GM12878 (cell line): ENCODE data around the gene UROD. TPM values are rescaled to one million over a fixed set of nuclear protein-coding genes. Genes with fewer than 3 reads are reported as not detected.

Experiments used
- ATAC-seq: fragments of 200-7000 bp; cut with Tn5 transposase; 3 replicates; pipeline ENCODE4 v1.9.1; 2020; ENCODE audit warnings: mild to moderate bottlenecking, moderate library complexity
- BruUV-seq: library from RNA; stranded (reverse); fragments of 400-500 nt; replicated peaks from 2 replicates; lab custom pipeline; 2021; lab: Mats Ljungman, UMichigan
- CTCF ChIA-PET: fragments of 300-600 bp; sonication (Branson Sonifier 250); formaldehyde crosslinking; extraction: SDS; loops from one replicate; lab custom pipeline; 2021; ENCODE audit warnings: inconsistent platforms; lab: Yijun Ruan, JAX
- POLR2A ChIA-PET: fragments of 350-600 bp; formaldehyde crosslinking; extraction: SDS; loops from one replicate; lab custom pipeline; 2021; ENCODE audit warnings: inconsistent platforms; lab: Charles Lee
- RAD21 ChIA-PET: fragments of 300-600 bp; sonication (Branson Sonifier 250); formaldehyde crosslinking; loops from one replicate; lab custom pipeline; 2023; ENCODE audit warnings: antibody characterized with exemption; ENCODE audit not compliant: unreplicated experiment; lab: Charles Lee
- SMC1A ChIA-PET: fragments of 300-600 bp; sonication (Branson Sonifier 250); formaldehyde crosslinking; loops from one replicate; lab custom pipeline; 2023; ENCODE audit not compliant: unreplicated experiment, uncharacterized antibody; lab: Charles Lee
- DNase-seq: peaks from one replicate; pipeline ENCODE4 v3.0.0-alpha.2; 2011; ENCODE audit warnings: low read depth, low spot score
- FAIRE-seq: peaks from 3 replicates; lab custom pipeline; 2011; peaks lifted over from hg19 to GRCh38; lab: Jason Lieb, UNC
- H2AFZ ChIP-seq: 2 replicates; pipeline ENCODE4 v1.6.0; 2011; ENCODE audit warnings: low read depth, low read length, control low read depth; ENCODE audit not compliant: control insufficient read depth
- H3K27ac ChIP-seq: 2 replicates; pipeline ENCODE4 v1.5.1; 2011; ENCODE audit warnings: control low read depth; ENCODE audit not compliant: control insufficient read depth, insufficient read depth
- H3K27me3 ChIP-seq, 2 experiments: replicated peaks in 1 of 2; 2 replicates each; pipeline versions ENCODE4 v1.6.0 to v1.6.1; 2011; ENCODE audit warnings: low read length in 1 of 2; ENCODE audit not compliant: control insufficient read depth in 2 of 2, insufficient read depth in 2 of 2
- H3K36me3 ChIP-seq, 2 experiments: 2 replicates each; pipeline ENCODE4 v1.5.1; 2011; ENCODE audit warnings: low read length in 1 of 2; ENCODE audit not compliant: control insufficient read depth in 2 of 2, insufficient read depth in 2 of 2
- H3K4me1 ChIP-seq: 2 replicates; pipeline ENCODE4 v1.6.1; 2011; ENCODE audit warnings: mild to moderate bottlenecking, low read length, moderate library complexity, mixed read lengths; ENCODE audit not compliant: control insufficient read depth, insufficient read depth
- H3K4me2 ChIP-seq: 2 replicates; pipeline ENCODE4 v1.6.0; 2011; ENCODE audit warnings: control low read depth; ENCODE audit not compliant: control insufficient read depth, insufficient read depth
- H3K4me3 ChIP-seq: fragments of 200-600 bp; sonication (generic); 2 replicates; pipeline ENCODE4 v1.5.1; 2016
- H3K79me2 ChIP-seq: 2 replicates; pipeline ENCODE4 v1.6.0; 2011; ENCODE audit warnings: low read length; ENCODE audit not compliant: control insufficient read depth, insufficient read depth
- H3K9ac ChIP-seq: 2 replicates; pipeline ENCODE4 v1.8.0; 2011; ENCODE audit warnings: low read length, control low read depth, mixed read lengths; ENCODE audit not compliant: control insufficient read depth, insufficient read depth
- H3K9me3 ChIP-seq: replicated peaks from 3 replicates; pipeline ENCODE4 v1.5.1; 2011; ENCODE audit warnings: mild to moderate bottlenecking, low read length; ENCODE audit not compliant: control insufficient read depth, insufficient read depth
- H4K20me1 ChIP-seq: 2 replicates; pipeline ENCODE4 v1.6.0; 2011; ENCODE audit not compliant: control insufficient read depth, insufficient read depth
- ATF2 ChIP-seq: IDR thresholded peaks from 2 replicates; pipeline ENCODE4 v1.6.1; 2012; ENCODE audit warnings: low read length, inconsistent platforms
- BACH1 ChIP-seq: fragments of 450-650 bp; IDR thresholded peaks from 2 replicates; pipeline ENCODE4 v1.6.1; 2017; ENCODE audit warnings: mild to moderate bottlenecking, borderline replicate concordance
- BCL11A ChIP-seq: IDR thresholded peaks from 2 replicates; pipeline ENCODE4 v1.6.1; 2011; ENCODE audit warnings: low read depth, low read length
- BHLHE40 ChIP-seq, 2 experiments: fragments of 450-650 bp in 1 of 2; IDR thresholded peaks; 2 replicates each; pipeline ENCODE4 v1.6.1; 2011 to 2017; ENCODE audit warnings: low read depth in 2 of 2, borderline replicate concordance in 1 of 2, improper control_type of control experiment in 1 of 2, low read length in 1 of 2, mild to moderate bottlenecking in 1 of 2
- CREB1 ChIP-seq: IDR thresholded peaks from 2 replicates; pipeline ENCODE4 v1.6.1; 2012; ENCODE audit warnings: low read depth, mild to moderate bottlenecking, inconsistent platforms
- EP300 ChIP-seq, 2 experiments: fragments of 150-350 bp in 1 of 2; IDR thresholded peaks; 2 replicates each; pipeline ENCODE4 v1.6.1; 2011 to 2012; ENCODE audit warnings: low read depth in 2 of 2, low read length in 2 of 2, borderline replicate concordance in 1 of 2, improper control_type of control experiment in 1 of 2, inconsistent platforms in 1 of 2; ENCODE audit not compliant: control insufficient read depth in 1 of 2
- IKZF1 ChIP-seq: fragments of 450-650 bp; conservative IDR thresholded peaks from 2 replicates; pipeline ENCODE4 v1.6.1; 2017; ENCODE audit warnings: antibody characterized with exemption, mild to moderate bottlenecking
- KDM1A ChIP-seq: fragments of 200-600 bp; sonication (generic); IDR thresholded peaks from 2 replicates; pipeline ENCODE4 v1.6.1; 2016; ENCODE audit warnings: borderline replicate concordance
- TCF7 ChIP-seq: IDR thresholded peaks from 2 replicates; pipeline ENCODE4 v1.6.1; 2014; ENCODE audit warnings: antibody characterized with exemption, borderline replicate concordance
- ZZZ3 ChIP-seq: IDR thresholded peaks from 2 replicates; pipeline ENCODE4 v1.6.1; 2011; ENCODE audit warnings: low read depth; ENCODE audit not compliant: control insufficient read depth, insufficient read length
- WGBS: methylation state at CpG from one replicate; pipeline ENCODE4 v1.1.6; 2016; ENCODE audit warnings: low lambda C conversion rate; ENCODE audit not compliant: insufficient replicate concordance, insufficient coverage; ENCODE audit errors: missing lambda C conversion rate; 5-methylcytosine and 5-hydroxymethylcytosine counted together
- in situ Hi-C: fragments of 300-500 bp; cut with MboI; formaldehyde crosslinking; loops from 9 replicates; pipeline ENCODE4 v1.14.3; 2018; ENCODE audit warnings: mixed read lengths
- intact Hi-C: fragments of 100-400 bp; cut with micrococcal nuclease; formaldehyde crosslinking; loops from one replicate; pipeline ENCODE4 v1.14.2; 2022; ENCODE audit not compliant: unreplicated experiment
- polyA plus RNA-seq, 11 experiments: library from polyadenylated mRNA; depleted of rRNA in 4 of 11; unstranded in 6 of 11; stranded (reverse) in 5 of 11; fragments of >200 nt; fragmentation: Nextera tagmentation in 4 of 11; fragmentation: Illumina TruSeq in 1 of 11; extraction: Ambion mirVana in 4 of 11; extraction: Trizol in 1 of 11; gene quantifications; 1 replicate in 1 of 11; 2 replicates in 10 of 11; pipeline versions ENCODE4 v1.2.1 to v1.2.3, GENCODE V29; 2011 to 2016; ENCODE audit warnings: inconsistent platforms in 2 of 11, missing spikeins in 2 of 11, low read depth in 1 of 11
- total RNA-seq, 4 experiments: library from RNA; depleted of rRNA in 3 of 4; stranded (reverse); fragments of >200 nt in 3 of 4; fragmentation: Illumina TruSeq in 1 of 4; extraction: Trizol in 1 of 4; gene quantifications; 2 replicates each; pipeline versions ENCODE4 v1.2.1 to v1.2.3, GENCODE V29; 2013 to 2021

UROD gene
- total and polyA plus RNA-seq, 10 of the 15 experiments (the other 5 are each of a cell fraction or from before 2014, with no cell fraction given) = 65.8 to 330 (median 102) TPM

GRCh38 chr1:45023663-45024062 lies 11.6 kb downstream of the UROD start:
- H3K79me2 ChIP-seq = no peaks in the 10 kb centered on the region
- H4K20me1 ChIP-seq = no peaks in the 10 kb centered on the region
- WGBS = 5% methylated on average over 1 of the region's 1 CpG
- no peaks in the 10 kb centered on the region for H3K27me3 ChIP-seq
- ChIA-PET RAD21 (no interaction called here), CTCF (no interaction called here), SMC1A (no interaction called here), POLR2A (no interaction called here)
- no peak overlapping the region for H3K4me2 ChIP-seq
- no peak for DNase-seq
- no peak overlapping the region for H3K4me3 ChIP-seq
- H3K27ac ChIP-seq = no peak overlapping the region
- H3K36me3 ChIP-seq = no peaks in the 10 kb centered on the region
- intact Hi-C loops (no loop called here), in situ Hi-C loops (no loop called here)
- H3K9me3 ChIP-seq = no peaks in the 10 kb centered on the region; the same call in 2 of the 3 replicates
- no peak overlapping the region for H3K9ac ChIP-seq
- FAIRE-seq = no peak
- ATAC-seq = no peak
- no TSS peak for BruUV-seq
- H2AFZ ChIP-seq = no peak overlapping the region
- H3K4me1 ChIP-seq = no peaks in the 10 kb centered on the region
- no peak for TF ChIP-seq BHLHE40 (IDR thresholded peaks at IDR 0.05; ENCODE audit: borderline replicate concordance in 1 of 2, low read depth in 2 of 2, low read length in 1 of 2)
- no peak for TF ChIP-seq KDM1A
- no peak for TF ChIP-seq ATF2
- TF ChIP-seq EP300 (IDR thresholded peaks at IDR 0.05; ENCODE audit: borderline replicate concordance in 1 of 2, control insufficient read depth in 1 of 2, low read depth in 2 of 2, low read length in 2 of 2) = no peak
- no peak for TF ChIP-seq IKZF1
- no peak for TF ChIP-seq BACH1
- TF ChIP-seq BCL11A = no peak
- TF ChIP-seq CREB1 = no peak
- TF ChIP-seq ZZZ3 = no peak
- TF ChIP-seq TCF7 = no peak
